ENCODE measurements around the gene GSG1.

DNA sequence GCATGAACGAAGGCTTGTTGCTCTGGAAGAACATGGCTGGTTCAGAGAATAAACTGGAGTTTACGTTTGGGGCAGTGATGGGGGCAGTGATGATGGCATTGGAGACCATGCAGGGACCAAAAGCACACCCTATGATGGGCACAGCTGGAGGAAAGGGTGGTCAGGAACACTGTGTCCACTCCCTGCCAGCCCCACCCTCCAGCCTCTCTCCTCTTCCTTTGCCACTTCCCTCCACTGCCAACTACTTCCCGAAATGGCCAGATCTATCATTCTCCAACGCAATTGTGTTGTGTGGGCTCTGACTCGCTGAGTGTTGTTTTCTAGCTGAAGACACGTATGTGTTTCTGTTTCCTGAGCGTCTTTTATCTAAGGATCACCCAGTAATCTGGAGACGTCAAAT lies 39.3 kb upstream of the GSG1 start:
- TF ChIP-seq EZH2phosphoT487 (IDR thresholded peaks at IDR 0.05; ENCODE audit: borderline replicate concordance) = no peak
- TF ChIP-seq, protein P1, sequence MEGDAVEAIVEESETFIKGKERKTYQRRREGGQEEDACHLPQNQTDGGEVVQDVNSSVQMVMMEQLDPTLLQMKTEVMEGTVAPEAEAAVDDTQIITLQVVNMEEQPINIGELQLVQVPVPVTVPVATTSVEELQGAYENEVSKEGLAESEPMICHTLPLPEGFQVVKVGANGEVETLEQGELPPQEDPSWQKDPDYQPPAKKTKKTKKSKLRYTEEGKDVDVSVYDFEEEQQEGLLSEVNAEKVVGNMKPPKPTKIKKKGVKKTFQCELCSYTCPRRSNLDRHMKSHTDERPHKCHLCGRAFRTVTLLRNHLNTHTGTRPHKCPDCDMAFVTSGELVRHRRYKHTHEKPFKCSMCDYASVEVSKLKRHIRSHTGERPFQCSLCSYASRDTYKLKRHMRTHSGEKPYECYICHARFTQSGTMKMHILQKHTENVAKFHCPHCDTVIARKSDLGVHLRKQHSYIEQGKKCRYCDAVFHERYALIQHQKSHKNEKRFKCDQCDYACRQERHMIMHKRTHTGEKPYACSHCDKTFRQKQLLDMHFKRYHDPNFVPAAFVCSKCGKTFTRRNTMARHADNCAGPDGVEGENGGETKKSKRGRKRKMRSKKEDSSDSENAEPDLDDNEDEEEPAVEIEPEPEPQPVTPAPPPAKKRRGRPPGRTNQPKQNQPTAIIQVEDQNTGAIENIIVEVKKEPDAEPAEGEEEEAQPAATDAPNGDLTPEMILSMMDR (IDR thresholded peaks at IDR 0.05 in 2 of 3, conservative IDR thresholded peaks at IDR 0.05 in 1 of 3; ENCODE audit: borderline replicate concordance in 1 of 3, insufficient read depth in 1 of 3, low read depth in 2 of 3, low read length in 2 of 3) = no peak
- no peak for TF ChIP-seq FOSL1 (IDR thresholded peaks at IDR 0.05; ENCODE audit: low read depth)
- TF ChIP-seq YY1 (IDR thresholded peaks at IDR 0.05; ENCODE audit: extremely low read depth, insufficient replicate concordance, low read depth, low read length) = no peak
- no peak for TF ChIP-seq ZFX (IDR thresholded peaks at IDR 0.05)
- TF ChIP-seq EZH2 (IDR thresholded peaks at IDR 0.05) = no peak
